VCaP (cell line): ENCODE results near the gene ZFAND3.

Experiments used
- H3K27ac ChIP-seq: fragments of 450-650 bp; 2 replicates; pipeline ENCODE4 v1.5.1; 2017
- CTCF ChIP-seq: fragments of 450-650 bp; conservative IDR thresholded peaks from 2 replicates; pipeline ENCODE4 v1.5.1; 2017; ENCODE audit warnings: mild to moderate bottlenecking, moderate library complexity

The ZFAND3 gene

GRCh38 chr6:38171997-38172738, 352.6 kb downstream of the ZFAND3 start:
- TF ChIP-seq CTCF = no peak
- no peak overlapping the region for H3K27ac ChIP-seq

GRCh38 chr6:38172739-38173410, 353.3 kb downstream of the ZFAND3 start:
- no peak for TF ChIP-seq CTCF
- no peak overlapping the region for H3K27ac ChIP-seq

- no peak for TF ChIP-seq CTCF
- H3K27ac ChIP-seq = no peak overlapping the region
Measured at GRCh38 chr6:38173909-38174308, 354.4 kb downstream of the ZFAND3 start.

GRCh38 chr6:38174315-38174714, 354.8 kb downstream of the ZFAND3 start:
- H3K27ac ChIP-seq = no peak overlapping the region
- TF ChIP-seq CTCF = no peak

GRCh38 chr6:38174806-38175495, 355.4 kb downstream of the ZFAND3 start:
- TF ChIP-seq CTCF = no peak
- H3K27ac ChIP-seq = no peak overlapping the region

- H3K27ac ChIP-seq = no peak overlapping the region
- no peak for TF ChIP-seq CTCF
Measured at GRCh38 chr6:38175786-38176185, 356.3 kb downstream of the ZFAND3 start.
